ENCODE data around the gene TLL1.

DNA sequence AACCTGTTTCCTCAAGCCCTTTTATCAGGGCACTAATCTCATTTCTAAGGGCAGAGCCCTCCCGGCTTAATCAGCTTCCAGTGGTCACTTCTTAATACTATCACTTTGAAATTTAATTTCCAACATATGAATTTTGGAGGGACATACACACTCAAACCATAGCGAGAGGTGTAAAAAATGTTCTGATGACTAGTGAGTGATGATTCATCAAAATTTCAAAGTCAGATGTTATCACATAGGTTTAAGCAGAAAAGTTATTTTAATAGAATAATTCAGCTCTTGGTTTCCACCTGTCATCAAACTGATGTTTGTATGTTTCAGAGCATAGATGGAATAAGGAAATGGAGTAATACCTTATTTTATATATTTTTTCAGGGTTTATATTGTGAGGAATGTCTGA lies 161.9 kb downstream of the TLL1 start:
- no peak for TF ChIP-seq CTCF (IDR thresholded peaks at IDR 0.05)
- no peak for TF ChIP-seq POLR2A (IDR thresholded peaks at IDR 0.05)

Data from body of pancreas (tissue), 4 donors.